Esophagus squamous epithelium (tissue), 5 donors: Measurements from ENCODE around the gene CIDEC. TPM values are rescaled to one million over a fixed set of nuclear protein-coding genes. Genes with fewer than 3 reads are reported as not detected.

Experiments used
- DNase-seq: peaks from one replicate; lab custom pipeline; 2025; lab: John Stamatoyannopoulos, UW
- H3K27ac ChIP-seq, 4 donors: fragments of 200-600 bp; sonication (generic); one replicate each; pipeline ENCODE4 v1.5.1; 2016 to 2019; ENCODE audit warnings: mild to moderate bottlenecking in 1 of 4
- H3K27me3 ChIP-seq, 4 donors: fragments of 200-600 bp; sonication (generic); 1 replicate in 3 of 4; 2 replicates in 1 of 4; pipeline versions ENCODE4 v1.5.1 to v1.6.0; 2017 to 2021; ENCODE audit warnings: antibody characterized with exemption in 1 of 4
- H3K36me3 ChIP-seq, 3 donors: fragments of 200-600 bp; sonication (generic); one replicate each; pipeline ENCODE4 v1.5.1; 2016 to 2019
- H3K4me1 ChIP-seq, 3 donors: fragments of 200-600 bp; sonication (generic); one replicate each; pipeline ENCODE4 v1.5.1; 2017 to 2019
- H3K4me3 ChIP-seq, 4 donors: fragments of 200-600 bp; sonication (generic); 1 replicate in 3 of 4; 2 replicates in 1 of 4; pipeline ENCODE4 v1.5.1; 2016 to 2019; ENCODE audit warnings: mild to moderate bottlenecking in 2 of 4, moderate library complexity in 1 of 4
- H3K9me3 ChIP-seq, 3 donors: fragments of 200-600 bp; sonication (generic); one replicate each; pipeline ENCODE4 v1.5.1; 2016 to 2019
- CTCF ChIP-seq, 6 experiments: fragments of 450-650 bp in 4 of 6; fragments of 200-600 bp in 2 of 6; sonication (generic) in 2 of 6; IDR thresholded peaks; one replicate each; pipeline ENCODE4 v1.5.1; 2016 to 2019; ENCODE audit warnings: antibody characterized with exemption in 6 of 6, mild to moderate bottlenecking in 4 of 6, moderate library complexity in 4 of 6
- POLR2A ChIP-seq, 4 donors: fragments of 450-650 bp; IDR thresholded peaks; one replicate each; pipeline ENCODE4 v1.6.1; 2017; ENCODE audit warnings: antibody characterized with exemption in 4 of 4, mild to moderate bottlenecking in 4 of 4, moderate library complexity in 3 of 4
- WGBS, 2 donors: methylation state at CpG; one replicate each; pipeline ENCODE4 v1.1.5; 2018; 5-methylcytosine and 5-hydroxymethylcytosine counted together
- intact Hi-C: fragments of 100-400 bp; cut with DNase I; formaldehyde crosslinking; loops from one replicate; pipeline ENCODE4 v1.15.0; 2022
- total RNA-seq, 4 donors: library from RNA; depleted of rRNA; stranded (reverse); fragments of >200 nt; gene quantifications; one replicate each; pipeline ENCODE4 v1.1.0, GENCODE V29; 2016
- donor health status: DM: yes; HTN: yes; CAD: no.

Gene CIDEC
- total RNA-seq, 4 donors from 2014 or later, result not detected

GRCh38 chr3:9837701-9838582 lies 42.1 kb downstream of the CIDEC start:
- TF ChIP-seq CTCF (IDR thresholded peaks at IDR 0.05) (no peak), POLR2A (IDR thresholded peaks at IDR 0.05) (no peak)
- 81 to 86% methylated on average over 10 of the region's 12 CpGs for WGBS, 2 donors
- peaks cover 0 to 88% (median 14%) of the 10 kb centered on the region in 3 donors for H3K36me3 ChIP-seq

GRCh38 chr3:9834520-9835380 lies 45.3 kb downstream of the CIDEC start:
- H3K9me3 ChIP-seq, result no peaks in the 10 kb centered on the region
- DNase-seq, result no peak
- intact Hi-C loops, result no loop called here
- H3K4me3 ChIP-seq, result no peak overlapping the region
- TF ChIP-seq POLR2A (IDR thresholded peaks at IDR 0.05) (no peak), CTCF (IDR thresholded peaks at IDR 0.05) (no peak)
- 82 to 90% methylated on average over 11 to 12 of the region's 18 CpGs for WGBS, 2 donors
- peaks cover 0 to 86% (median 13%) of the 10 kb centered on the region in 3 donors for H3K36me3 ChIP-seq
- no peaks in the 10 kb centered on the region for H3K27me3 ChIP-seq
- H3K27ac ChIP-seq, result no peak overlapping the region
- no peaks in the 10 kb centered on the region for H3K4me1 ChIP-seq

More at GRCh38 chr3:9837701-9838582, 42.1 kb downstream of the CIDEC start:
- peaks cover 0 to 9% (median 7%) of the 10 kb centered on the region in 3 donors for H3K4me1 ChIP-seq
- H3K9me3 ChIP-seq, result no peaks in the 10 kb centered on the region
- no peak for DNase-seq
- no peak overlapping the region for H3K27ac ChIP-seq
- no peaks in the 10 kb centered on the region for H3K27me3 ChIP-seq
- intact Hi-C loops, result no loop called here
- no peak overlapping the region for H3K4me3 ChIP-seq

- 81 to 82% methylated on average over 3 to 6 of the region's 9 CpGs for WGBS, 2 donors
Measured at GRCh38 chr3:9833078-9833477, 47.0 kb downstream of the CIDEC start.

GRCh38 chr3:9831253-9831652 lies 48.8 kb downstream of the CIDEC start:
- DNase-seq, result no peak
- Histone ChIP-seq H3K9me3 (no peaks in the 10 kb centered on the region), H3K36me3 (peaks cover 0 to 82% (median 14%) of the 10 kb centered on the region in 3 donors), H3K27me3 (no peaks in the 10 kb centered on the region), H3K4me3 (no peak overlapping the region), H3K4me1 (no peaks in the 10 kb centered on the region), H3K27ac (no peak overlapping the region)
- no peak for TF ChIP-seq CTCF (IDR thresholded peaks at IDR 0.05)
- TF ChIP-seq POLR2A (IDR thresholded peaks at IDR 0.05), result no peak
- intact Hi-C loops, result no loop called here
- 94 to 97% methylated on average over 3 of the region's 3 CpGs for WGBS, 2 donors

More at GRCh38 chr3:9833078-9833477, 47.0 kb downstream of the CIDEC start:
- TF ChIP-seq POLR2A (IDR thresholded peaks at IDR 0.05) (no peak), CTCF (IDR thresholded peaks at IDR 0.05) (no peak)
- H3K4me3 ChIP-seq, result no peak overlapping the region
- no peaks in the 10 kb centered on the region for H3K9me3 ChIP-seq
- no peaks in the 10 kb centered on the region for H3K27me3 ChIP-seq
- H3K27ac ChIP-seq, result no peak overlapping the region
- peaks cover 0 to 83% (median 14%) of the 10 kb centered on the region in 3 donors for H3K36me3 ChIP-seq
- no peak for DNase-seq
- no peaks in the 10 kb centered on the region for H3K4me1 ChIP-seq
- intact Hi-C loops, result no loop called here
